PC-3 (cell line): ENCODE results near the gene SULT6B1. TPM values are rescaled to one million over a fixed set of nuclear protein-coding genes. Genes with fewer than 3 reads are reported as not detected.

Experiments
- ATAC-seq: fragments of 200-7000 bp; cut with Tn5 transposase; 2 replicates; pipeline ENCODE4 v1.9.1; 2020; ENCODE audit warnings: mild to moderate bottlenecking, moderate library complexity
- BruUV-seq: library from RNA; stranded (reverse); fragments of 400-500 nt; replicated peaks from 2 replicates; lab custom pipeline; 2021; lab: Mats Ljungman, UMichigan
- CTCF ChIA-PET: fragments of 300-600 bp; sonication (Branson Sonifier 250); formaldehyde crosslinking; loops from one replicate; lab custom pipeline; 2022; ENCODE audit warnings: antibody characterized with exemption; lab: Charles Lee
- POLR2A ChIA-PET: fragments of 300-600 bp; sonication (Branson Sonifier 250); formaldehyde crosslinking; loops from one replicate; lab custom pipeline; 2022; ENCODE audit warnings: antibody characterized with exemption; ENCODE audit not compliant: unreplicated experiment; lab: Charles Lee
- DNase-seq: peaks from one replicate; pipeline ENCODE4 v3.0.0-alpha.2; 2015
- H2AFZ ChIP-seq: fragments of 300-600 bp; sonication (generic); 2 replicates; pipeline ENCODE4 v1.6.0; 2016; ENCODE audit warnings: antibody characterized with exemption, low read length
- H3F3A ChIP-seq: fragments of 300-600 bp; sonication (generic); one replicate; pipeline ENCODE4 v1.6.0; 2017; ENCODE audit warnings: antibody characterized with exemption, low read length, control low read depth, mild to moderate bottlenecking; ENCODE audit not compliant: unreplicated experiment
- H3K27ac ChIP-seq: fragments of 300-600 bp; sonication (generic); 2 replicates; pipeline ENCODE4 v1.5.1; 2016; ENCODE audit warnings: mild to moderate bottlenecking, low read length
- H3K27me3 ChIP-seq: fragments of 300-600 bp; sonication (generic); 2 replicates; pipeline ENCODE4 v1.6.1; 2016; ENCODE audit warnings: low read length, mixed read lengths
- H3K36me3 ChIP-seq: fragments of 300-600 bp; sonication (generic); 2 replicates; pipeline ENCODE4 v1.6.1; 2016; ENCODE audit warnings: low read depth, mixed run types, low read length, mixed read lengths
- H3K4me1 ChIP-seq: fragments of 300-600 bp; sonication (generic); 2 replicates; pipeline ENCODE4 v1.5.1; 2016; ENCODE audit warnings: low read length; ENCODE audit not compliant: insufficient read depth
- H3K4me2 ChIP-seq: fragments of 300-600 bp; sonication (generic); 2 replicates; pipeline ENCODE4 v1.6.0; 2016; ENCODE audit warnings: low read length
- H3K4me3 ChIP-seq: fragments of 300-600 bp; sonication (generic); 2 replicates; pipeline ENCODE4 v1.5.1; 2016; ENCODE audit warnings: mild to moderate bottlenecking, low read length, mixed read lengths
- H3K79me2 ChIP-seq: fragments of 300-600 bp; sonication (generic); 2 replicates; pipeline ENCODE4 v1.6.1; 2017; ENCODE audit warnings: low read length, mixed read lengths
- H3K9ac ChIP-seq: fragments of 300-600 bp; sonication (generic); 2 replicates; pipeline ENCODE4 v1.6.0; 2016; ENCODE audit warnings: mild to moderate bottlenecking, low read length
- H3K9me2 ChIP-seq: fragments of 300-600 bp; sonication (generic); replicated peaks from 2 replicates; pipeline ENCODE4 v1.6.1; 2016; ENCODE audit warnings: mixed run types, low read length, mixed read lengths
- H3K9me3 ChIP-seq: fragments of 300-600 bp; sonication (generic); 2 replicates; pipeline ENCODE4 v1.6.1; 2016; ENCODE audit warnings: low read length, mixed read lengths
- H4K20me1 ChIP-seq: fragments of 300-600 bp; sonication (generic); 2 replicates; pipeline ENCODE4 v1.6.1; 2016; ENCODE audit warnings: low read length, mixed read lengths
- EZH2 ChIP-seq: fragments of 300-600 bp; sonication (generic); IDR thresholded peaks from one replicate; pipeline ENCODE4 v1.6.1; 2017; ENCODE audit warnings: antibody characterized with exemption, mild to moderate bottlenecking, low read length; ENCODE audit not compliant: unreplicated experiment
- EZH2phosphoT487 ChIP-seq: fragments of 300-600 bp; sonication (generic); IDR thresholded peaks from 2 replicates; pipeline ENCODE4 v1.6.1; 2018; ENCODE audit warnings: mild to moderate bottlenecking, antibody characterized with exemption, low read length, borderline replicate concordance
- intact Hi-C: fragments of 100-400 bp; cut with micrococcal nuclease; formaldehyde crosslinking; loops from 2 replicates; pipeline ENCODE4 v1.9.0; 2023
- total RNA-seq: library from RNA; depleted of rRNA; stranded (reverse); fragments of >200 nt; gene quantifications from 2 replicates; pipeline ENCODE4 v1.2.3, GENCODE V29; 2014
- TF ChIP-seq, protein P1 (sequence below): fragments of 300-600 bp; sonication (generic); conservative IDR thresholded peaks from 2 replicates; pipeline ENCODE4 v1.5.1; 2017; ENCODE audit warnings: antibody characterized with exemption, low read depth, mild to moderate bottlenecking, low read length

Gene SULT6B1
- total RNA-seq, 1 experiment from 2014 or later, result not detected

DNA sequence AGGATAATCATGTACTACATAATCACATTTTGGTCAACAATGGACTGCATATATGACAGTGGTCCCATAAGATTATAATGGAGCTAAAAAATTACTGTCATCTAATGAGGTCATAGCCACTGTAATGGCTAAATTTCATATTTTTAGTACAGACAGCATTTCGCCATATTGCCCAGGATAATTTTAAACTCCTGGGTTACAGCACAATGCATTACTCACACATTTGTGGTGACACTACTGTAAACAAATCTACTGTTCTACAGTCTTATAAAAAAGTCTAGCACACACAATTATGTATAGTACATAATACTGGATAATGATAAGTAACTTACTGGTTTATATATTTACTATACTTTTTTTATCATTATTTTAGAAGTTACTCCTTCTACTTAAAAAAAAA, 44.5 kb downstream of the SULT6B1 start:
- H3F3A ChIP-seq, result no peaks in the 10 kb centered on the region
- H3K79me2 ChIP-seq, result peaks cover 5% of the 10 kb centered on the region; the same call in 1 of the 2 replicates
- H3K36me3 ChIP-seq, result peaks cover 49% of the 10 kb centered on the region
- H3K9me2 ChIP-seq, result no peaks in the 10 kb centered on the region
- ChIA-PET POLR2A (no interaction called here), CTCF (no interaction called here)
- ATAC-seq (peak; percentile 94), DNase-seq (peak; percentile 34)
- no peaks in the 10 kb centered on the region for H3K9me3 ChIP-seq
- H2AFZ ChIP-seq, result no peak overlapping the region
- no peaks in the 10 kb centered on the region for H4K20me1 ChIP-seq
- intact Hi-C loops, result no loop called here
- H3K4me2 ChIP-seq, result no peak overlapping the region
- H3K9ac ChIP-seq, result no peak overlapping the region
- no peak for TF ChIP-seq EZH2
- TF ChIP-seq, protein P1, sequence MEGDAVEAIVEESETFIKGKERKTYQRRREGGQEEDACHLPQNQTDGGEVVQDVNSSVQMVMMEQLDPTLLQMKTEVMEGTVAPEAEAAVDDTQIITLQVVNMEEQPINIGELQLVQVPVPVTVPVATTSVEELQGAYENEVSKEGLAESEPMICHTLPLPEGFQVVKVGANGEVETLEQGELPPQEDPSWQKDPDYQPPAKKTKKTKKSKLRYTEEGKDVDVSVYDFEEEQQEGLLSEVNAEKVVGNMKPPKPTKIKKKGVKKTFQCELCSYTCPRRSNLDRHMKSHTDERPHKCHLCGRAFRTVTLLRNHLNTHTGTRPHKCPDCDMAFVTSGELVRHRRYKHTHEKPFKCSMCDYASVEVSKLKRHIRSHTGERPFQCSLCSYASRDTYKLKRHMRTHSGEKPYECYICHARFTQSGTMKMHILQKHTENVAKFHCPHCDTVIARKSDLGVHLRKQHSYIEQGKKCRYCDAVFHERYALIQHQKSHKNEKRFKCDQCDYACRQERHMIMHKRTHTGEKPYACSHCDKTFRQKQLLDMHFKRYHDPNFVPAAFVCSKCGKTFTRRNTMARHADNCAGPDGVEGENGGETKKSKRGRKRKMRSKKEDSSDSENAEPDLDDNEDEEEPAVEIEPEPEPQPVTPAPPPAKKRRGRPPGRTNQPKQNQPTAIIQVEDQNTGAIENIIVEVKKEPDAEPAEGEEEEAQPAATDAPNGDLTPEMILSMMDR, result no peak
- no peak for TF ChIP-seq EZH2phosphoT487
- H3K27ac ChIP-seq, result no peak overlapping the region
- no peak overlapping the region for H3K4me3 ChIP-seq
- H3K4me1 ChIP-seq, result peaks cover 14% of the 10 kb centered on the region; the same call in 1 of the 2 replicates
- no peaks in the 10 kb centered on the region for H3K27me3 ChIP-seq
- no TSS peak for BruUV-seq

DNA sequence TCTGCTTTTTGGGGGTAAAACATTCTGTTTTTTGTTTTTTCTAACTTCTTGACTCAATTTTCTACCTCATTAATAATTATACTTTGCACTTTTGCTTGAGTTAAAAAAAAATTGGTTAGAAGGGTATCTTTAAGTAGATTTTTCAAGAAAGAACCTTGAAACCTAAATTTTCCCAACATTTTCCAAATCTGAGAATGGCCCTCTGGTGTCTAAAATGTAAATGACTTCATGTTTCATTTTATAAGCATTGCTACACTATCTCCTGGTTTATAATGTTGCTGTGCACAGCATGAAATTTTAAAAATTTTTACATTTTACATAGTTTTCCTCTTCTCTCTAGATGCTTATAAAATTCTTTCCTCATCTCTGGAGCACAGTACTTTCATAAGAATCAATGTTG, 45.9 kb downstream of the SULT6B1 start:
- no peaks in the 10 kb centered on the region for H3K79me2 ChIP-seq
- H2AFZ ChIP-seq, result no peak overlapping the region
- peaks cover 46% of the 10 kb centered on the region for H3K36me3 ChIP-seq
- H3K4me1 ChIP-seq, result peaks cover 5% of the 10 kb centered on the region; the same call in 1 of the 2 replicates
- H3K4me3 ChIP-seq, result no peak overlapping the region
- CTCF ChIA-PET, result no interaction called here
- POLR2A ChIA-PET, result interaction anchor here (0.6 kb wide), 1 partner anchor 188 kb away, joined by 7 read pairs; no protein-coding TSS in a partner anchor
- H3F3A ChIP-seq, result no peaks in the 10 kb centered on the region
- ATAC-seq (no peak), DNase-seq (no peak)
- H3K27ac ChIP-seq, result no peak overlapping the region
- H3K9ac ChIP-seq, result no peak overlapping the region
- intact Hi-C loops, result no loop called here
- no peaks in the 10 kb centered on the region for H3K27me3 ChIP-seq
- H3K9me2 ChIP-seq, result no peaks in the 10 kb centered on the region
- no TSS peak for BruUV-seq
- H3K9me3 ChIP-seq, result no peaks in the 10 kb centered on the region
- no peak for TF ChIP-seq EZH2
- TF ChIP-seq, protein P1, result peak; percentile 25; the same call in 1 of the 2 replicates
- no peak for TF ChIP-seq EZH2phosphoT487
- H3K4me2 ChIP-seq, result no peak overlapping the region
- no peaks in the 10 kb centered on the region for H4K20me1 ChIP-seq

DNA sequence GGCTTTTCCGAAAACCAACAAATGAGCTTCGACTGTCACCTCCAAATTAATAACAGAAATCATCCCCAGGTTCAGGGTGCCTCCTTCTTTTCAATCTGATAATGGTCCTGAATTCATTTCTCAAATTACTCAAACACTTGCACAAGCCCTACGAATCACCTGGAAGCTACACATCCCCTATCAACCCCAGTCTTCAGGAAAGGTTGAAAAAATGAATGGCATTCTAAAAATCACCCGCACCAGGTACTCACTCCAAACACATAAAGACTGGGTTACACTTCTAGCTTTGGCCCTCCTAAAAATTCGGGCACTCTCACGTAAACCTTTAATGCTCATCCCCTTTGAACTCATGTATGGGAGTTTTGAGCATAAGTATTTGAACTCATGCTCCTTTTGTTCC, 55.6 kb downstream of the SULT6B1 start:
- H3K79me2 ChIP-seq, result no peaks in the 10 kb centered on the region
- BruUV-seq, result no TSS peak
- H3K9me3 ChIP-seq, result no peaks in the 10 kb centered on the region
- no peak overlapping the region for H3K9ac ChIP-seq
- H3K9me2 ChIP-seq, result no peaks in the 10 kb centered on the region
- ATAC-seq, result no peak
- TF ChIP-seq, protein P1, result no peak
- TF ChIP-seq EZH2, result no peak
- no peak for TF ChIP-seq EZH2phosphoT487
- CTCF ChIA-PET, result no interaction called here
- H3K27me3 ChIP-seq, result no peaks in the 10 kb centered on the region
- no peak overlapping the region for H3K27ac ChIP-seq
- H2AFZ ChIP-seq, result no peak overlapping the region
- intact Hi-C loops, result no loop called here
- no peak overlapping the region for H3K4me2 ChIP-seq
- H3F3A ChIP-seq, result no peaks in the 10 kb centered on the region
- no peak overlapping the region for H3K4me3 ChIP-seq
- no peaks in the 10 kb centered on the region for H3K4me1 ChIP-seq
- H4K20me1 ChIP-seq, result no peaks in the 10 kb centered on the region
- peaks cover 69% of the 10 kb centered on the region for H3K36me3 ChIP-seq
- POLR2A ChIA-PET, result no interaction called here
- DNase-seq, result no peak
